HG02970 (cell line): ENCODE results near the gene KLF6.
"Not testable (repeated sequence)": the region's sequence is repeated elsewhere in the genome, so short reads cannot be mapped to it uniquely, and the experiment has no call there.

Source experiments
- ATAC-seq: cut with Tn5 transposase; IDR thresholded peaks from one replicate; pipeline ENCODE4 v1.9.1; 2021; ENCODE audit warnings: mild to moderate bottlenecking, moderate library complexity, moderate number of reproducible peaks; ENCODE audit not compliant: unreplicated experiment, low FRiP score

Gene KLF6

DNA sequence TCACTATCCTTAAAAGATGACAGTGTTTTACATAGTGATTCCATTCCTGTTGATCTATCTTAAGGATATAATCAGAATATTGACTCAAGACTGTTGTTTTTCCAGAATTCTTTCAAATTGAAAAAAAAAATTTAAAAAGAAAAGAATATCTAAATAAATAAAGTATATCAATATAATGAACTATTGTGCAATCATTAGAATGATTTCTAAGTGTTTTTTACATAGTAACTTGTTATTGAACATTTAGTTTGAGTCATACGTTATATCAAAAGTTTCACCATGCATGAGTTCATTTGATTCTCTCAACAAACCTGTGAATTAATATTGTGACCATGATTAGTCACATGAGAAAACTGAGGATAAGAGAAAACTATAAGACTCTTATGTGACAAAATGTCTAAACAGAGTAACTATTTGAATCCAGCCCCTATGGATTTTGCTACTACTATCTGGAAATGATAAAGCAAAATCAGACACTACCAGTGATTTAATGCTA lies 46.1 kb downstream of the KLF6 start:
- no peak for ATAC-seq

DNA sequence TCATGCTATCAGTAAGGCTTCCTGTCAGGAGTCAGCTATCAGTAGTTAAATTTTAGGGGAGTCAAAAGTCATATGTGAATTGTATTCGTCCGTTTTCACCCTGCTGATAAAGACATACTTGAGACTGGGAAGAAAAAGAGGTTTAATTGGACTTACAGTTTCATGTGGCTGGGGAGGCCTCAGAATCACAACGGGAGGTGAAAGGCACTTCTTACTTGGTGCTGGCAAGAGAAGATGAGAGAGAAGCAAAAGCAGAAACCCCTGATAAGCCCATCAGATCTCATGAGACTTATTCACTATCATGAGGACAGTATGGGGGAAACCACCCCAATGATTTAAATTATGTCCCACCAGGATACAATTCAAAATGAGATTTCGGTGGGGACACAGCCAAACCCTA lies 47.1 kb downstream of the KLF6 start:
- no peak for ATAC-seq

DNA sequence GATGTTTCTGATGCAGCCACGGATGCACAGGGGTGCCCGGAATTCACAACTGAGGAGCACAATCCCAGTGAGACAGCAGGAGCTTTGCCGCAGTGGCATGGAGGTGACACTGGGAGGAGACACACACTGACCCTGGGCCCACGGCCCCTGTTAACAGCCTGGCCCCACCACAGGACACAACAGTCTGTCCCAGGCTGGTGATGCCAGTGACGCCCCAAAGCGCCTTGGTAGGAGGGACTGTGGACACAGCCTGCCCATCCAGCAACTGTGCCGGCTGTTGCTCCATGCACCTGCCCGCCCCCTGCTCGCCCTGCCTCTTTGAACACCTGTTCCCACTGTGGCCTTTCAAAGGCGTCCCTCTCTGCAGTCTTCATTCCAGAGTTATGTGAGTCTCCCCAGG lies 49.8 kb downstream of the KLF6 start:
- ATAC-seq, result no peak

DNA sequence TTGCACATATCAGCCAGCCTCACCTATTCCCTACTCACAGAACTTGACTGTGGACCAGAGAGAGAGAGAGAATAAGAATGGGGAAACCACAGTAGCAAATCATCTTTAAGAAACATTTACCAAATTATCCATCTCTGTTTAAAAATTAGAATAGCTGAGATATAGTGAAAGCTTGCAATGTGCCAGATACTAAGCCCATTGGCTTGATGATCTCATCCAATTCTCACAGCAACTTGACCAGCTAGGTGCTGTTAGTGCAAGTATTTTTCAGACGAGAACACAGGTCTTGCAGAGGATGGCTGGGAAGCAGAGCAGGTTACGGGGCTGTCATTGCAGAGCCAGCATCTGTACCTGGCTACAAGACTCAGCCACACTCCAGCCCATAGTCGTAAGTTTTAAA lies 50.9 kb downstream of the KLF6 start:
- no peak for ATAC-seq

DNA sequence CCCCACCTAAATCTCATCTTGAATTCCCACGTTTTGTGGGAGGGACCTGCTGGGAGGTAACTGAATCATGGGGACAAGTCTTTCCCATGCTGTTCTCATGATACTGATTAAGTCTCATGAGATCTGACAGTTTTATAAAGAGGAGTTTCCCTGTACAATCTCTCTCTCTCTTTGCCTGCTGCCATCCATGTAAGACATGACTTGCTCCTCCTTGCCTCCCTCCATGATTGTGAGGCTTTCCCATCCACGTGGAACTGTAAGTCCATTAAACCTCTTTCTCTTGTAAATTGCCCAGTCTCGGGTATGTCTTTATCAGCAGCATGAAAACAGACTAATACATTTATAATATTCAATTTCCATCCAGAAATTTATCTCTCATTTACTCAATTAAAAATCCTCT lies 52.8 kb downstream of the KLF6 start:
- not testable (repeated sequence) for ATAC-seq

DNA sequence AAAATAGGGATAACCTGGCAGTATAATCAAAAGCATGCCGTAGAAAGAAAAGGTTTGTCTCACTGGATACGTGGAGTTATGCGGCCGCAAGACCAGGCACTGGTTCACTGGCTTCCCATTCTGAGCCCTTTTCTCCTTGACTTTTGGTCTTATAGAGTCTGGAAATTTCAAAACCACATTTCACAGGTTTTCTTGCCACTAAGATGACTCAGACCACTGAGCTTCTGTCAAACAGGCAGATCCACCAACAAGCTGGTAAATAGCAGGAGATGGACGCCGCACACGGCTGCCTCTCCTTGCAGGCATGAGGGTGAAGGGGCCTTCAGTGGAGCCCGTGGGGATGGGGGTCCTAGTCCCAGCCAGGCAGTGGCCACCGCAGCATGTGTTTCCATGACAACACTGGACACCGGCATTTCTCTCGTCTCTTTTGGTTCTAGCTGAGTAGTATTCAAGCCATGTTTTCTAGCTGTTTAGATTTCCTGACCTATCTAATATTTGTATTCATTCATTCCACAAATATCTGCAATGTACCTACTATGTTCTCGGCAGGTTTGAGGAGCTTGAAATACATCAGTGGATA lies 55.5 kb downstream of the KLF6 start:
- no peak for ATAC-seq

DNA sequence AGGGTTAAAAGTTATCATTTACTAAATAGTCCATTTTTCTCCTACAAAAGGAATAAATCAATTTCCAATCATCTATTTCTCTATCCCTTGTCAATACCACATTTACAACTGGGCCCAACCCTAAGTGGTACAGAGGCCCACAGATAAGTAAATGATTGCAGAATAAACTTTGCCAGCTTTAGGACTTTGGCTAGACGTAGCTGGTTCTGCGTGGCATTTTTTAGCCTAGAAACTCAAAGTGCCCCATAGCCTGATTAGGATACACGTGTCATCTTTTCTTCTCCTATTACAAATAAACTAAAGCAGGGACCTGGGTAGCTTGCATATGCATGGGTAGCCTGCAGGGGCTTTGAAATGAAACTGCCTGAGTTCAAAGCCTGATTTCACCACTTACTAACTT lies 56.4 kb downstream of the KLF6 start:
- no peak for ATAC-seq

DNA sequence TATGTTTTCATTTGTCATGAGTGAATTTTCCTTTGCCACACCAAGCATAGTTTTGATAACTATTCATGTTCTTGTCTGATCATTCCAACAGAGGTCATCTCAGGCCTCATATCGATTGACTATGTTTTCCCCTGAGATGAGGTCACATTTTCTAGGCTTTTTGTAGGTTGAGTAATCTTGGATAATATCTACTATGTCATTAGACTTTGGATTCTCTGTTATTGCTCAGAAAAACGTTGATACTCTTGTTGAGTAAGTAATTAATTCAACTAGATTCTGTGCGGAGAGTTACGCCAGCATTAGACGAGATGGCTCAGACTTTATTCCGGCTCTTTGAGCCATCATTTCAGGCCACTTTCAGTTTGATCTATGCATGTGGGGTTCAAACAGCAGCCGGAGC lies 57.7 kb downstream of the KLF6 start:
- ATAC-seq, result no peak
